Activated naive CD8-positive, alpha-beta T cell treated with anti-CD3 and anti-CD28 coated beads for 36 hours (primary cell): Measurements from ENCODE around the gene ZSCAN4. TPM values are rescaled to one million over a fixed set of nuclear protein-coding genes. Genes with fewer than 3 reads are reported as not detected.

Source experiments
- DNase-seq: peaks from one replicate; pipeline ENCODE4 v3.0.0; 2021
- H3K27ac Mint-ChIP-seq: one replicate; pipeline ENCODE4 v1.8.0; 2022; ENCODE audit warnings: mild to moderate bottlenecking, moderate library complexity, mixed read lengths
- H3K27me3 Mint-ChIP-seq: one replicate; pipeline ENCODE4 v1.8.0; 2022; ENCODE audit warnings: mild to moderate bottlenecking, mixed read lengths
- H3K36me3 Mint-ChIP-seq: one replicate; pipeline ENCODE4 v1.8.0; 2021; ENCODE audit warnings: mild to moderate bottlenecking, mixed read lengths
- H3K4me1 Mint-ChIP-seq: one replicate; pipeline ENCODE4 v1.8.0; 2021; ENCODE audit warnings: mixed read lengths
- H3K4me3 Mint-ChIP-seq: one replicate; pipeline ENCODE4 v1.8.0; 2022; ENCODE audit warnings: mild to moderate bottlenecking, moderate library complexity, mixed read lengths
- H3K9me3 Mint-ChIP-seq: one replicate; pipeline ENCODE4 v1.8.0; 2022; ENCODE audit warnings: mixed read lengths
- total RNA-seq, 2 experiments: library from RNA; stranded (reverse); gene quantifications; one replicate each; pipeline ENCODE4 v1.2.3, GENCODE V29; 2021

The ZSCAN4 gene
- total RNA-seq, 2 experiments from 2014 or later = 0.14 TPM; not detected in 1

GRCh38 chr19:57664269-57665127 lies 4.2 kb upstream of the ZSCAN4 start:
- Mint-ChIP-seq H3K27ac (no peak overlapping the region), H3K4me3 (peak overlapping the region; percentile 87), H3K27me3 (peaks cover 60% of the 10 kb centered on the region), H3K36me3 (peaks cover 2% of the 10 kb centered on the region), H3K9me3 (peaks cover 1% of the 10 kb centered on the region), H3K4me1 (peaks cover 3% of the 10 kb centered on the region)
- DNase-seq = peak; percentile 20

GRCh38 chr19:57665261-57665806 lies 3.4 kb upstream of the ZSCAN4 start:
- peak overlapping the region; percentile 87 for H3K4me3 Mint-ChIP-seq

GRCh38 chr19:57667228-57667627 lies 1.5 kb upstream of the ZSCAN4 start:
- Mint-ChIP-seq H3K36me3 (peaks cover 2% of the 10 kb centered on the region), H3K27ac (no peak overlapping the region)

More at GRCh38 chr19:57665261-57665806, 3.4 kb upstream of the ZSCAN4 start:
- Mint-ChIP-seq H3K27me3 (peaks cover 57% of the 10 kb centered on the region), H3K9me3 (peaks cover 1% of the 10 kb centered on the region), H3K4me1 (peaks cover 3% of the 10 kb centered on the region), H3K27ac (no peak overlapping the region), H3K36me3 (peaks cover 2% of the 10 kb centered on the region)
- DNase-seq = no peak

GRCh38 chr19:57671124-57671895 lies 2.6 kb downstream of the ZSCAN4 start:
- H3K4me1 Mint-ChIP-seq = no peaks in the 10 kb centered on the region
- no peak overlapping the region for H3K4me3 Mint-ChIP-seq
- no peak overlapping the region for H3K27ac Mint-ChIP-seq
- DNase-seq = no peak
- peaks cover 2% of the 10 kb centered on the region for H3K36me3 Mint-ChIP-seq
- H3K9me3 Mint-ChIP-seq = peaks cover 4% of the 10 kb centered on the region
- peaks cover 22% of the 10 kb centered on the region for H3K27me3 Mint-ChIP-seq

More at GRCh38 chr19:57667228-57667627, 1.5 kb upstream of the ZSCAN4 start:
- H3K4me3 Mint-ChIP-seq = no peak overlapping the region
- peaks cover 3% of the 10 kb centered on the region for H3K4me1 Mint-ChIP-seq
- DNase-seq = no peak
- H3K27me3 Mint-ChIP-seq = peaks cover 58% of the 10 kb centered on the region
- no peaks in the 10 kb centered on the region for H3K9me3 Mint-ChIP-seq

GRCh38 chr19:57672466-57672865 lies 3.7 kb downstream of the ZSCAN4 start:
- Mint-ChIP-seq H3K27ac (no peak overlapping the region), H3K4me3 (no peak overlapping the region), H3K4me1 (no peaks in the 10 kb centered on the region), H3K27me3 (peaks cover 22% of the 10 kb centered on the region), H3K36me3 (peaks cover 2% of the 10 kb centered on the region), H3K9me3 (peaks cover 4% of the 10 kb centered on the region)
- DNase-seq = no peak

- Mint-ChIP-seq H3K27ac (no peak overlapping the region), H3K4me3 (no peak overlapping the region), H3K4me1 (no peaks in the 10 kb centered on the region), H3K27me3 (peaks cover 21% of the 10 kb centered on the region), H3K9me3 (peaks cover 4% of the 10 kb centered on the region), H3K36me3 (no peaks in the 10 kb centered on the region)
- DNase-seq = no peak
These were observed 7.1 kb downstream of the ZSCAN4 start for GRCh38 chr19:57675881-57676280.

- H3K9me3 Mint-ChIP-seq = peaks cover 54% of the 10 kb centered on the region
- H3K4me3 Mint-ChIP-seq = peak overlapping the region; percentile 97
- no peak for DNase-seq
- H3K27me3 Mint-ChIP-seq = peaks cover 8% of the 10 kb centered on the region
- peak overlapping the region; percentile 96 for H3K27ac Mint-ChIP-seq
- H3K4me1 Mint-ChIP-seq = peaks cover 28% of the 10 kb centered on the region
- H3K36me3 Mint-ChIP-seq = peaks cover 57% of the 10 kb centered on the region
These were observed 13.6 kb downstream of the ZSCAN4 start for GRCh38 chr19:57682226-57682766.

GRCh38 chr19:57686727-57687126 lies 18.0 kb downstream of the ZSCAN4 start:
- peaks cover 24% of the 10 kb centered on the region for H3K4me1 Mint-ChIP-seq
- no peak for DNase-seq
- no peak overlapping the region for H3K27ac Mint-ChIP-seq
- H3K4me3 Mint-ChIP-seq = no peak overlapping the region
- H3K36me3 Mint-ChIP-seq = peaks cover 94% of the 10 kb centered on the region
- H3K27me3 Mint-ChIP-seq = no peaks in the 10 kb centered on the region
- peaks cover 77% of the 10 kb centered on the region for H3K9me3 Mint-ChIP-seq

- H3K4me3 Mint-ChIP-seq = no peak overlapping the region
- H3K27me3 Mint-ChIP-seq = no peaks in the 10 kb centered on the region
- peaks cover 19% of the 10 kb centered on the region for H3K4me1 Mint-ChIP-seq
- peaks cover 91% of the 10 kb centered on the region for H3K36me3 Mint-ChIP-seq
- peaks cover 72% of the 10 kb centered on the region for H3K9me3 Mint-ChIP-seq
- DNase-seq = no peak
- H3K27ac Mint-ChIP-seq = no peak overlapping the region
These were observed 18.8 kb downstream of the ZSCAN4 start for GRCh38 chr19:57687363-57688010.

GRCh38 chr19:57688011-57688763 lies 19.5 kb downstream of the ZSCAN4 start:
- Mint-ChIP-seq H3K36me3 (peaks cover 90% of the 10 kb centered on the region), H3K27me3 (no peaks in the 10 kb centered on the region), H3K9me3 (peaks cover 68% of the 10 kb centered on the region), H3K4me1 (peaks cover 12% of the 10 kb centered on the region), H3K27ac (no peak overlapping the region), H3K4me3 (no peak overlapping the region)
- no peak for DNase-seq

- no peak for DNase-seq
- no peak overlapping the region for H3K27ac Mint-ChIP-seq
These were observed 21.0 kb downstream of the ZSCAN4 start for GRCh38 chr19:57689750-57690149.

GRCh38 chr19:57701625-57702024 lies 32.9 kb downstream of the ZSCAN4 start:
- H3K9me3 Mint-ChIP-seq = peaks cover 74% of the 10 kb centered on the region
- peaks cover 96% of the 10 kb centered on the region for H3K36me3 Mint-ChIP-seq
- no peaks in the 10 kb centered on the region for H3K27me3 Mint-ChIP-seq
- no peak for DNase-seq
- no peak overlapping the region for H3K4me3 Mint-ChIP-seq
- no peak overlapping the region for H3K27ac Mint-ChIP-seq
- H3K4me1 Mint-ChIP-seq = peaks cover 14% of the 10 kb centered on the region

More at GRCh38 chr19:57689750-57690149, 21.0 kb downstream of the ZSCAN4 start:
- Mint-ChIP-seq H3K4me1 (no peaks in the 10 kb centered on the region), H3K36me3 (peaks cover 90% of the 10 kb centered on the region), H3K4me3 (no peak overlapping the region), H3K9me3 (peaks cover 61% of the 10 kb centered on the region), H3K27me3 (no peaks in the 10 kb centered on the region)

GRCh38 chr19:57706346-57706745 lies 37.6 kb downstream of the ZSCAN4 start:
- Mint-ChIP-seq H3K36me3 (peaks cover 79% of the 10 kb centered on the region), H3K27ac (peak overlapping the region; percentile 9), H3K9me3 (peaks cover 55% of the 10 kb centered on the region), H3K4me1 (peaks cover 34% of the 10 kb centered on the region), H3K27me3 (no peaks in the 10 kb centered on the region), H3K4me3 (peak overlapping the region; percentile 24)
- no peak for DNase-seq
